IMR-90 (cell line): ENCODE data around the gene CRTAC1.

ENCODE experiments used
- BHLHE40 ChIP-seq: fragments of 150-350 bp; IDR thresholded peaks from 2 replicates; pipeline ENCODE4 v1.6.1; 2016; ENCODE audit warnings: mild to moderate bottlenecking, low read depth, low read length
- MXI1 ChIP-seq: IDR thresholded peaks from 2 replicates; pipeline ENCODE4 v1.6.1; 2012; ENCODE audit warnings: low read depth, mild to moderate bottlenecking, low read length, moderate library complexity, borderline replicate concordance
- TF ChIP-seq, protein P1 (sequence below): conservative IDR thresholded peaks from 2 replicates; pipeline ENCODE4 v1.5.1; 2012; ENCODE audit warnings: mild to moderate bottlenecking, low read depth, low read length, improper control_type of control experiment
- TF ChIP-seq, protein P2 (sequence below): fragments of 150-350 bp; IDR thresholded peaks from 2 replicates; pipeline ENCODE4 v1.6.1; 2016; ENCODE audit warnings: low read depth, mild to moderate bottlenecking, low read length, moderate library complexity, borderline replicate concordance

DNA sequence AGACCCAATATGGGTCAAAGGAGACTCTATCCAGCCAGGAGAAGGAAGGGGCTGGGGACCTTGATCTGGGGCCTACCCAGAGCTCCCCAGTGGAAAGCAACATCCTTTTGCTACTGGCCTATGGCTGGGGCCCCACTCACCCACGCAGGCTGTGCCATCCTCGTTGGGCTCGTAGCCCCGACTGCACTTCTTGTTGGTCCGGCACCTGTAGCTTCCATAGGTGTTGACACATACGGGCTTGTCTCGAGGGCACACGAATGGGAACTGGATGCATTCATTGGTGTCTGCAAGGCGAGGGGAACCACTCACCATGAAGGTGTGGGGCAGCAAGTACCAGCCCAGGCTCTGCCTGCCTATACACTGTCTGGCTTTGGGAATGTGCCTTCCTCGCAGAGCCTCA lies 150.3 kb downstream of the CRTAC1 start:
- TF ChIP-seq BHLHE40 (no peak), MXI1 (no peak)
- TF ChIP-seq, protein P1, sequence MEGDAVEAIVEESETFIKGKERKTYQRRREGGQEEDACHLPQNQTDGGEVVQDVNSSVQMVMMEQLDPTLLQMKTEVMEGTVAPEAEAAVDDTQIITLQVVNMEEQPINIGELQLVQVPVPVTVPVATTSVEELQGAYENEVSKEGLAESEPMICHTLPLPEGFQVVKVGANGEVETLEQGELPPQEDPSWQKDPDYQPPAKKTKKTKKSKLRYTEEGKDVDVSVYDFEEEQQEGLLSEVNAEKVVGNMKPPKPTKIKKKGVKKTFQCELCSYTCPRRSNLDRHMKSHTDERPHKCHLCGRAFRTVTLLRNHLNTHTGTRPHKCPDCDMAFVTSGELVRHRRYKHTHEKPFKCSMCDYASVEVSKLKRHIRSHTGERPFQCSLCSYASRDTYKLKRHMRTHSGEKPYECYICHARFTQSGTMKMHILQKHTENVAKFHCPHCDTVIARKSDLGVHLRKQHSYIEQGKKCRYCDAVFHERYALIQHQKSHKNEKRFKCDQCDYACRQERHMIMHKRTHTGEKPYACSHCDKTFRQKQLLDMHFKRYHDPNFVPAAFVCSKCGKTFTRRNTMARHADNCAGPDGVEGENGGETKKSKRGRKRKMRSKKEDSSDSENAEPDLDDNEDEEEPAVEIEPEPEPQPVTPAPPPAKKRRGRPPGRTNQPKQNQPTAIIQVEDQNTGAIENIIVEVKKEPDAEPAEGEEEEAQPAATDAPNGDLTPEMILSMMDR, result no peak
- TF ChIP-seq, protein P2, sequence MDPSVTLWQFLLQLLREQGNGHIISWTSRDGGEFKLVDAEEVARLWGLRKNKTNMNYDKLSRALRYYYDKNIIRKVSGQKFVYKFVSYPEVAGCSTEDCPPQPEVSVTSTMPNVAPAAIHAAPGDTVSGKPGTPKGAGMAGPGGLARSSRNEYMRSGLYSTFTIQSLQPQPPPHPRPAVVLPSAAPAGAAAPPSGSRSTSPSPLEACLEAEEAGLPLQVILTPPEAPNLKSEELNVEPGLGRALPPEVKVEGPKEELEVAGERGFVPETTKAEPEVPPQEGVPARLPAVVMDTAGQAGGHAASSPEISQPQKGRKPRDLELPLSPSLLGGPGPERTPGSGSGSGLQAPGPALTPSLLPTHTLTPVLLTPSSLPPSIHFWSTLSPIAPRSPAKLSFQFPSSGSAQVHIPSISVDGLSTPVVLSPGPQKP, result no peak
